NB4 (cell line): ENCODE results near the gene PPP1R9A.

Experiments
- DNase-seq: peaks from one replicate; pipeline ENCODE4 v3.0.0; 2010; ENCODE audit warnings: low read depth
- H3K4me3 ChIP-seq: one replicate; pipeline ENCODE4 v1.5.1; 2011; ENCODE audit warnings: mild to moderate bottlenecking, low read depth, low read length, moderate library complexity
- CTCF ChIP-seq: IDR thresholded peaks from one replicate; pipeline ENCODE4 v1.5.1; 2012; ENCODE audit warnings: low read depth, low read length
- MAX ChIP-seq: IDR thresholded peaks from 2 replicates; pipeline ENCODE4 v1.6.1; 2011; ENCODE audit warnings: low read depth, low read length
- MYC ChIP-seq: IDR thresholded peaks from 2 replicates; pipeline ENCODE4 v1.6.1; 2011; ENCODE audit warnings: low read depth, low read length
- POLR2A ChIP-seq: IDR thresholded peaks from 2 replicates; pipeline ENCODE4 v1.6.1; 2011; ENCODE audit warnings: mild to moderate bottlenecking; ENCODE audit not compliant: insufficient read length; ENCODE audit errors: extremely low read depth

Gene PPP1R9A

GRCh38 chr7:95011995-95012394 lies 104.6 kb downstream of the PPP1R9A start:
- no peak for TF ChIP-seq MAX
- no peak for TF ChIP-seq CTCF
- no peak for TF ChIP-seq POLR2A
- TF ChIP-seq MYC, result no peak
- H3K4me3 ChIP-seq, result no peak overlapping the region
- peak; percentile 13 for DNase-seq

- no peak for TF ChIP-seq MYC
- TF ChIP-seq POLR2A, result no peak
- no peak for TF ChIP-seq MAX
- TF ChIP-seq CTCF, result no peak
- DNase-seq, result no peak
- H3K4me3 ChIP-seq, result no peak overlapping the region
These were observed 110.6 kb downstream of the PPP1R9A start for GRCh38 chr7:95018021-95018420.

- DNase-seq, result no peak
- no peak overlapping the region for H3K4me3 ChIP-seq
- TF ChIP-seq MAX (no peak), CTCF (no peak), POLR2A (no peak), MYC (no peak)
These were observed 118.6 kb downstream of the PPP1R9A start for GRCh38 chr7:95026018-95026417.

- no peak overlapping the region for H3K4me3 ChIP-seq
- TF ChIP-seq MAX (no peak), MYC (no peak), POLR2A (no peak), CTCF (no peak)
- no peak for DNase-seq
These were observed 119.2 kb downstream of the PPP1R9A start for GRCh38 chr7:95026421-95027072.

- no peak for DNase-seq
- no peak overlapping the region for H3K4me3 ChIP-seq
- no peak for TF ChIP-seq CTCF
- no peak for TF ChIP-seq MYC
- TF ChIP-seq POLR2A, result no peak
These were observed 120.0 kb downstream of the PPP1R9A start for GRCh38 chr7:95027234-95027872.
